Endothelial cell of umbilical vein (primary cell): ENCODE measurements around the gene TBCD. TPM values are rescaled to one million over a fixed set of nuclear protein-coding genes. Genes with fewer than 3 reads are reported as not detected.

Source experiments
- BruUV-seq: library from RNA; stranded (reverse); fragments of 400-500 nt; replicated peaks from 2 replicates; lab custom pipeline; 2021; lab: Mats Ljungman, UMichigan
- CTCF ChIA-PET: fragments of 300-600, 350-600 bp; sonication (Branson Sonifier 250); formaldehyde crosslinking; loops from one replicate; lab custom pipeline; 2021; ENCODE audit warnings: antibody characterized with exemption, inconsistent platforms; lab: Charles Lee
- POLR2A ChIA-PET: fragments of 300-600, 350-600 bp; sonication (Branson Sonifier 250); formaldehyde crosslinking; loops from one replicate; lab custom pipeline; 2021; ENCODE audit warnings: antibody characterized with exemption, inconsistent platforms; lab: Charles Lee
- DNase-seq: peaks from one replicate; pipeline ENCODE4 v3.0.0-alpha.2; 2011; ENCODE audit warnings: low read depth, low spot score
- FAIRE-seq: peaks from 2 replicates; lab custom pipeline; 2011; peaks lifted over from hg19 to GRCh38; lab: Jason Lieb, UNC
- H2AFZ ChIP-seq: 2 replicates; pipeline ENCODE4 v1.6.0; 2012; ENCODE audit warnings: low read depth, low read length, control low read depth, inconsistent platforms
- H3K27ac ChIP-seq: 2 replicates; pipeline ENCODE4 v1.5.1; 2011; ENCODE audit warnings: low read depth, mild to moderate bottlenecking, control low read depth, low read length, moderate library complexity; ENCODE audit not compliant: insufficient read depth
- H3K27me3 ChIP-seq, 2 experiments: 2 replicates each; pipeline versions ENCODE4 v1.6.0 to v1.6.1; 2011; ENCODE audit warnings: low read length in 2 of 2, mixed read lengths in 1 of 2; ENCODE audit not compliant: control insufficient read depth in 2 of 2, insufficient read depth in 2 of 2
- H3K36me3 ChIP-seq, 2 experiments: 2 replicates in 1 of 2; 3 replicates in 1 of 2; pipeline ENCODE4 v1.5.1; 2011; ENCODE audit warnings: low read length in 2 of 2, mild to moderate bottlenecking in 1 of 2, moderate library complexity in 1 of 2; ENCODE audit not compliant: control insufficient read depth in 2 of 2, insufficient read depth in 2 of 2; ENCODE audit errors: extremely low read depth in 1 of 2
- H3K4me1 ChIP-seq: 3 replicates; pipeline ENCODE4 v1.5.1; 2011; ENCODE audit warnings: mild to moderate bottlenecking, low read length; ENCODE audit not compliant: control insufficient read depth, insufficient read depth; ENCODE audit errors: extremely low read depth
- H3K4me2 ChIP-seq: 2 replicates; pipeline ENCODE4 v1.6.1; 2011; ENCODE audit warnings: low read length, control low read depth, mixed read lengths; ENCODE audit not compliant: insufficient read depth
- H3K4me3 ChIP-seq, 3 experiments: fragments of 200-600 bp in 1 of 3; sonication (generic), shearing (Covaris generic) in 1 of 3; replicated peaks in 1 of 3; 2 replicates each; pipeline ENCODE4 v1.5.1; 2011 to 2016; ENCODE audit warnings: control low read depth in 3 of 3, low read length in 3 of 3, mild to moderate bottlenecking in 2 of 3, inconsistent platforms in 1 of 3, low read depth in 1 of 3, moderate library complexity in 1 of 3; ENCODE audit not compliant: insufficient read depth in 1 of 3
- H3K79me2 ChIP-seq: 2 replicates; pipeline ENCODE4 v1.6.0; 2012; ENCODE audit warnings: low read length, inconsistent platforms; ENCODE audit not compliant: control insufficient read depth, insufficient read depth
- H3K9ac ChIP-seq: replicated peaks from 2 replicates; pipeline ENCODE3; 2011; ENCODE audit warnings: low read length, control low read depth; ENCODE audit not compliant: insufficient read depth; ENCODE audit errors: extremely low read depth
- H3K9me1 ChIP-seq: replicated peaks from 3 replicates; pipeline ENCODE4 v1.6.0; 2011; ENCODE audit warnings: mild to moderate bottlenecking, low read length; ENCODE audit not compliant: control insufficient read depth, insufficient read depth; ENCODE audit errors: extremely low read depth
- H3K9me3 ChIP-seq: replicated peaks from 2 replicates; pipeline ENCODE4 v1.5.1; 2012; ENCODE audit warnings: low read length, inconsistent platforms; ENCODE audit not compliant: control insufficient read depth, insufficient read depth
- H4K20me1 ChIP-seq: replicated peaks from 2 replicates; pipeline ENCODE3; 2011; ENCODE audit warnings: mild to moderate bottlenecking, low read length; ENCODE audit not compliant: control insufficient read depth, insufficient read depth; ENCODE audit errors: extremely low read depth
- EZH2 ChIP-seq: IDR thresholded peaks from 2 replicates; pipeline ENCODE4 v1.6.1; 2012; ENCODE audit warnings: borderline replicate concordance, low read depth, mild to moderate bottlenecking, moderate library complexity, low read length, inconsistent platforms; ENCODE audit not compliant: severe bottlenecking
- FOS ChIP-seq: IDR thresholded peaks from 2 replicates; pipeline ENCODE4 v1.6.1; 2011; ENCODE audit warnings: mild to moderate bottlenecking, low read length, moderate library complexity, borderline replicate concordance; ENCODE audit not compliant: insufficient read depth
- GATA2 ChIP-seq: IDR thresholded peaks from 2 replicates; pipeline ENCODE4 v1.7.0; 2011; ENCODE audit warnings: low read depth, mild to moderate bottlenecking, moderate library complexity, mixed read lengths, low read length; ENCODE audit not compliant: insufficient read length, insufficient read depth
- JUN ChIP-seq: IDR thresholded peaks from 2 replicates; pipeline ENCODE4 v1.6.1; 2011; ENCODE audit warnings: borderline replicate concordance, low read depth; ENCODE audit not compliant: insufficient read length, insufficient read depth
- MAX ChIP-seq: IDR thresholded peaks from 2 replicates; pipeline ENCODE4 v1.6.1; 2011; ENCODE audit not compliant: insufficient read depth, insufficient read length
- MYC ChIP-seq: IDR thresholded peaks from one replicate; pipeline ENCODE4 v1.6.1; 2011; ENCODE audit warnings: mild to moderate bottlenecking, low read depth, low read length
- POLR2A ChIP-seq: IDR thresholded peaks from 2 replicates; pipeline ENCODE4 v1.6.1; 2012; ENCODE audit warnings: low read depth, mild to moderate bottlenecking, control low read depth, low read length
- dilution Hi-C: fragments of 300-500 bp; cut with MboI; formaldehyde crosslinking; loops from one replicate; pipeline ENCODE4 v1.15.0; 2019; ENCODE audit warnings: low sequenced_read_pairs; ENCODE audit not compliant: extremely low pct_ligation_motif_present
- intact Hi-C: fragments of 100-400 bp; cut with micrococcal nuclease; formaldehyde crosslinking; loops from one replicate; pipeline ENCODE4 v1.10.0; 2022
- polyA plus RNA-seq, 4 experiments: library from polyadenylated mRNA; depleted of rRNA in 3 of 4; stranded (reverse) in 3 of 4; unstranded in 1 of 4; fragments of >200 nt; gene quantifications; 2 replicates each; pipeline versions ENCODE4 v1.2.1 to v1.2.3, GENCODE V29; 2011 to 2012; ENCODE audit warnings: missing spikeins in 1 of 4
- total RNA-seq: library from RNA; stranded (reverse); gene quantifications from 2 replicates; pipeline ENCODE4 v1.2.3, GENCODE V29; 2021
- TF ChIP-seq, protein P1 (sequence below), 2 donors: IDR thresholded peaks; 1 replicate in 1 of 2; 2 replicates in 1 of 2; pipeline ENCODE4 v1.5.1; 2011; ENCODE audit warnings: low read length in 2 of 2, mild to moderate bottlenecking in 2 of 2, moderate library complexity in 2 of 2, control low read depth in 1 of 2, inconsistent platforms in 1 of 2, low read depth in 1 of 2; ENCODE audit not compliant: insufficient read depth in 1 of 2; ENCODE audit errors: extremely low read depth in 1 of 2

Gene TBCD
- total and polyA plus RNA-seq, 2 donors (not counting 3 experiments of a cell fraction or from before 2014, with no cell fraction given), result 121 to 145 TPM

GRCh38 chr17:82900741-82901140, 148.9 kb downstream of the TBCD start:
- intact Hi-C loops, result no loop called here
- H3K9me1 ChIP-seq, result no peaks in the 10 kb centered on the region
- FAIRE-seq (no peak), DNase-seq (no peak)
- no peaks in the 10 kb centered on the region for H3K27me3 ChIP-seq
- H3K4me1 ChIP-seq, result no peaks in the 10 kb centered on the region
- H3K4me3 ChIP-seq, result no peak overlapping the region
- dilution Hi-C loops, result no loop called here
- TF ChIP-seq MAX, result no peak
- no peak for TF ChIP-seq EZH2
- TF ChIP-seq FOS, result no peak
- no peak for TF ChIP-seq MYC
- TF ChIP-seq POLR2A, result no peak
- no peak for TF ChIP-seq GATA2
- no peak for TF ChIP-seq JUN
- TF ChIP-seq, protein P1, sequence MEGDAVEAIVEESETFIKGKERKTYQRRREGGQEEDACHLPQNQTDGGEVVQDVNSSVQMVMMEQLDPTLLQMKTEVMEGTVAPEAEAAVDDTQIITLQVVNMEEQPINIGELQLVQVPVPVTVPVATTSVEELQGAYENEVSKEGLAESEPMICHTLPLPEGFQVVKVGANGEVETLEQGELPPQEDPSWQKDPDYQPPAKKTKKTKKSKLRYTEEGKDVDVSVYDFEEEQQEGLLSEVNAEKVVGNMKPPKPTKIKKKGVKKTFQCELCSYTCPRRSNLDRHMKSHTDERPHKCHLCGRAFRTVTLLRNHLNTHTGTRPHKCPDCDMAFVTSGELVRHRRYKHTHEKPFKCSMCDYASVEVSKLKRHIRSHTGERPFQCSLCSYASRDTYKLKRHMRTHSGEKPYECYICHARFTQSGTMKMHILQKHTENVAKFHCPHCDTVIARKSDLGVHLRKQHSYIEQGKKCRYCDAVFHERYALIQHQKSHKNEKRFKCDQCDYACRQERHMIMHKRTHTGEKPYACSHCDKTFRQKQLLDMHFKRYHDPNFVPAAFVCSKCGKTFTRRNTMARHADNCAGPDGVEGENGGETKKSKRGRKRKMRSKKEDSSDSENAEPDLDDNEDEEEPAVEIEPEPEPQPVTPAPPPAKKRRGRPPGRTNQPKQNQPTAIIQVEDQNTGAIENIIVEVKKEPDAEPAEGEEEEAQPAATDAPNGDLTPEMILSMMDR (IDR thresholded peaks at IDR 0.05; ENCODE audit: extremely low read depth in 1 of 2, insufficient read depth in 1 of 2, low read depth in 1 of 2, low read length in 2 of 2), result no peak
- peaks cover 6 to 28% of the 10 kb centered on the region in 2 experiments for H3K36me3 ChIP-seq
- BruUV-seq, result no TSS peak
- H4K20me1 ChIP-seq, result no peaks in the 10 kb centered on the region
- POLR2A ChIA-PET, result no interaction called here
- H3K79me2 ChIP-seq, result no peaks in the 10 kb centered on the region
- no peak overlapping the region for H3K4me2 ChIP-seq
- H3K27ac ChIP-seq, result no peak overlapping the region
- H2AFZ ChIP-seq, result no peak overlapping the region
- CTCF ChIA-PET, result interaction anchor here (1.1 to 2.0 kb wide), 2 partner anchors 14 to 24 kb away, joined by 4 to 5 read pairs; no protein-coding TSS in a partner anchor
- H3K9me3 ChIP-seq, result no peaks in the 10 kb centered on the region
- no peak overlapping the region for H3K9ac ChIP-seq
